T-helper 2 cell treated with Interferon-gamma antibody and Interleukin-4, amounts not matched to agents 100 ng/mL and 5 ng/mL, for 36 hours (primary cell): ENCODE results near the gene MMP1. TPM values are rescaled to one million over a fixed set of nuclear protein-coding genes. Genes with fewer than 3 reads are reported as not detected.

Experiments used
- intact Hi-C: fragments of 100-400 bp; cut with micrococcal nuclease; formaldehyde crosslinking; loops from one replicate; pipeline ENCODE4 v1.15.1; 2023
- total RNA-seq: library from RNA; stranded (reverse); gene quantifications from 2 replicates; pipeline ENCODE4 v1.2.3, GENCODE V29; 2022

Gene MMP1
- total RNA-seq, result not detected in 2 replicates

- intact Hi-C loops, result no loop called here
These were observed at the start of gene MMP1 for GRCh38 chr11:102798012-102798746. TSS of gene MMP1 (minus strand) at chr11:102798160. CDS start at chr11:102798092, 68 bp downstream.

GRCh38 chr11:102846292-102846691 lies 48.3 kb upstream of the MMP1 start:
- intact Hi-C loops, result no loop called here

GRCh38 chr11:102843489-102843888 lies 45.5 kb upstream of the MMP1 start, which contains the start of gene MMP3:
TSS of gene MMP3 (minus strand) at chr11:102843609. CDS start at chr11:102843546, 63 bp downstream.
- intact Hi-C loops, result no loop called here

GRCh38 chr11:102842930-102843329 lies 45.0 kb upstream of the MMP1 start:
- intact Hi-C loops, result no loop called here

- intact Hi-C loops, result no loop called here
These were observed 42.1 kb upstream of the MMP1 start for GRCh38 chr11:102840018-102840417.

GRCh38 chr11:102837646-102838045 lies 39.7 kb upstream of the MMP1 start:
- intact Hi-C loops, result no loop called here

- intact Hi-C loops, result no loop called here
These were observed 39.2 kb upstream of the MMP1 start for GRCh38 chr11:102837156-102837555.

GRCh38 chr11:102836290-102836875 lies 38.4 kb upstream of the MMP1 start:
- intact Hi-C loops, result no loop called here

GRCh38 chr11:102833731-102834130 lies 35.8 kb upstream of the MMP1 start:
- intact Hi-C loops, result no loop called here

GRCh38 chr11:102832612-102833011 lies 34.7 kb upstream of the MMP1 start:
- intact Hi-C loops, result no loop called here

- intact Hi-C loops, result no loop called here
These were observed 33.8 kb upstream of the MMP1 start for GRCh38 chr11:102831489-102832440.

- intact Hi-C loops, result no loop called here
These were observed 33.1 kb upstream of the MMP1 start for GRCh38 chr11:102831128-102831488.

GRCh38 chr11:102830001-102830727 lies 32.2 kb upstream of the MMP1 start:
- intact Hi-C loops, result no loop called here

- intact Hi-C loops, result no loop called here
These were observed 31.5 kb upstream of the MMP1 start for GRCh38 chr11:102829316-102830000.

GRCh38 chr11:102824556-102824955 lies 26.6 kb upstream of the MMP1 start:
- intact Hi-C loops, result no loop called here

GRCh38 chr11:102819491-102819890 lies 21.5 kb upstream of the MMP1 start:
- intact Hi-C loops, result no loop called here

GRCh38 chr11:102813484-102813883 lies 15.5 kb upstream of the MMP1 start:
- intact Hi-C loops, result no loop called here

- intact Hi-C loops, result no loop called here
These were observed 14.2 kb upstream of the MMP1 start for GRCh38 chr11:102812188-102812587.

GRCh38 chr11:102810950-102811660 lies 13.1 kb upstream of the MMP1 start:
- intact Hi-C loops, result no loop called here

GRCh38 chr11:102809971-102810370 lies 12.0 kb upstream of the MMP1 start:
- intact Hi-C loops, result no loop called here
